HTERT RPE-1 (cell line): ENCODE measurements around the gene NECAB2.

Experiments used
- in situ Hi-C: fragments of 300-500 bp; cut with MboI; formaldehyde crosslinking; loops from 4 replicates; pipeline ENCODE4 v1.14.3; 2020; ENCODE audit warnings: low sequenced_read_pairs

NECAB2 gene

DNA sequence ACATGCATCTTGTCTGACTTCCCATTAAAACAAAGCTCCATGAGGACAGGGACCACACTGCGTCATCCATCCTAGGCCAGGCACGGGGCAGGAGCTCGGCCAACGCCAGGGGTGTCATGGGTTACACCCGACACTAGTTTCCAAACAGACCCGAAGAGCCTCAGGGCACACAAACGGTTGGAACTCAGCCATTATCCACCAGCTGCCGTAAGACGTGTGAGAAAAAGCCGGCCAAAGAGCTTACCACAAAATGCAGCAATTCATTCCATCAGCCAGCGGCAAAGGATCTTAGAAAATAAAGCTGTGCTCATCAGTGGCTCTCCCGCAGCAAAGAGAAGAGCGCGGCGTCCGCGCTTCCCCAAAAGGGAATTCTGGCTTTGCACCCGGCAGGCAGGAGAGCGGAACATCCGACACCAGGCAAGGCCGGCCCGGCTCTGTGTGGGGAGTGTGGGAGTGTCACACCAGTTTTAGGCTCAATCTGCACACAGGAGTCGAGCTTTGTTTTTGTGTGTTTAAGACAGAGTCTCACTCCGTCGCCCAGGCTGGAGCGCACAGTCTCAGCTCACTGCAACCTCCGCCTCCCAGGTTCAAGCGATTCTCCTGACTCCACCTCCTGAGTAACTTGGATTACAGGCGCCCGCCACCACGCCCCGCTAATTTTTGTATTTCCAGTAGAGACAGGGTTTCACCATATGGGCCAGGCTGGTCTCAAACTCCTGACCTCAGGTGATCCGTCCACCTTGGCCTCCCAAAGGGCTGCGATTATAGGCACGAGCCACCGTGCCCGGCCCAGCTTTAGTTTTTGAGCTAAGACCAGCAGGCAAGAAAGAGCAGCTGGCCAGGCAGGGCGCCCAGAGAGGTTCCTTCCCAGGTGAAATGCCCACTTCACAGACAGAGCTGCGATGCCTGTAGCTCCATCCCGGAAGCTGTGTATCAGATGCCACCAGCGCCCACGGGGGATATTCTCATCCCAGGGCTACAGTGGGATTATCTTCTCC lies 73.1 kb downstream of the NECAB2 start:
- in situ Hi-C loops, result no loop called here

DNA sequence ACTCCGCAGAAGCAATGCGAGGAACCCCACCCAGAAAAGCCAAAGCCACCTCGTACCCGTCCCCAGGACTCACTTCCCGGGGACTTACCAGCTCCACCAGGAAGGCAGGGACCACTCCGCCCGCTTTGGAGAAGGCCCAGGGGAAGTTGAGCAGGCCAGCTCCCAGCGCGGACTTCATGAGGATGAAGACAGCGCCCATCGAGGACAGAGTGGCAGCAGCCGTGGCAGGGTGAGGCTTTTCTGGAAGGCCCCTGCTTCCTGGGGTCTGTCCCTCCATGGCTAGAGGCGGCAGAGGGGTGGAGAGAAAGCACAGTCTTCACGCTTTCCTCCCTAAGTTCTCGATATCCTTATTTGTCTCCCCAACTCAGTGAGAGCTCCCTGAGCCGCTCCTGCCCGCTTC lies 73.8 kb downstream of the NECAB2 start:
- in situ Hi-C loops, result no loop called here

DNA sequence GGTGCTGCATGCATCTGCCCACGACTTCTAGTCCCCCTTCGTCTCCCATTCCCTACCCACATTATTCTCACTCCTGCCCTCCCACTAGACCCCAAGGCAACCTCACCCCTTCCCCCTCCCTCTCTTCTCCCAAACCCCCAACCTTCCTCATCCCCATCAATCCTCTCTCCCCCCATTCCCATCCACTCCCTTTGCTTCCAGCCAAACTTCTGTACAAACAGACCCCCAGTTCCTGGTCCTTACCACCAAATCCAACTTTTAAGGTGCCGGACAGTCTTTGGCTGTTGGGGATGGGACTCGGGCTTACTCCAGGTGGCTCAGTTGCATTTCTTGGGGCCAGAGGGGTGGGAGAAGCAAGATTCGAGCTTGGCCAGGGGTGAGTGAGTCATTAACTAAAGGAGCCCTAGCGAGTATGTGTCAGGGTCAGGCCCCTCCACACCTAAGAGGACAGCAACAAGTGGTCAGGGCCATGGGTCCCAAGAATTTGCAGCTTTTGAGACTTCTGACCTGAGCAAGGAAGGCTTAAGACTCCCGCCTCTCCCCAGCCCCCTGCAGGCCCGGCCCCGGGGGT lies 74.3 kb downstream of the NECAB2 start, which contains the start of gene SLC38A8:
Gene SLC38A8 (minus strand): TSS at position 488 of the 571 bp plus-strand sequence. CDS start 638 bp downstream, outside the sequence.
- in situ Hi-C loops, result no loop called here

DNA sequence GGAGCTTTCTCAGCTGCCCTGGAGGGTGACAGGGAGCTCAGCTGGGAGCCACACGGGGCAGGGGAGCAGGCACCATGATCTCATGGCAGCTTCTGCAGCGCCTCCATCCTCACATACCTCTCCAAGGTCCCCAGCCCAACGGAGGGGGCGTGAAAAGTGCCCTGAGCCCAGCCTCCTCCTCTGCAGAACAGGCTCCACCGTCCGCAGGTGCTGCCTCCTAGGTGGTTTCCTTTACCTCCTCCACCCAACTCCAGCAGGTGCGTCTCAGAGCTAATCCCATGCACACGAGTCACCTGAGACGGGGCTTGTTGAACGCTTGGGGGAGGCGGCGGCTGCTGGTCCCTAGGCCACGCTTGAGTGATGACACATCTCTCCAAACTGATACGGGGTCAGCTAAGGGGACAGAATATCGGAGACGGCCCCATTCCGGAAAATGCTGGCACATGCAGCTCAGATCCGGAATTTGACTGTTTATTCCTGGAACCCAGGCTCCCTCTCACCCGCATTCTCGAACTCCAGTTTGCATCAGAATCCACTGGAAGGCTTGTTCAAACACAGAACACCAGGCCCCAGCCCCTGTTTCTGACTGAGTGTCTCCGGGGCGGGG lies 74.9 kb downstream of the NECAB2 start:
- in situ Hi-C loops, result no loop called here

DNA sequence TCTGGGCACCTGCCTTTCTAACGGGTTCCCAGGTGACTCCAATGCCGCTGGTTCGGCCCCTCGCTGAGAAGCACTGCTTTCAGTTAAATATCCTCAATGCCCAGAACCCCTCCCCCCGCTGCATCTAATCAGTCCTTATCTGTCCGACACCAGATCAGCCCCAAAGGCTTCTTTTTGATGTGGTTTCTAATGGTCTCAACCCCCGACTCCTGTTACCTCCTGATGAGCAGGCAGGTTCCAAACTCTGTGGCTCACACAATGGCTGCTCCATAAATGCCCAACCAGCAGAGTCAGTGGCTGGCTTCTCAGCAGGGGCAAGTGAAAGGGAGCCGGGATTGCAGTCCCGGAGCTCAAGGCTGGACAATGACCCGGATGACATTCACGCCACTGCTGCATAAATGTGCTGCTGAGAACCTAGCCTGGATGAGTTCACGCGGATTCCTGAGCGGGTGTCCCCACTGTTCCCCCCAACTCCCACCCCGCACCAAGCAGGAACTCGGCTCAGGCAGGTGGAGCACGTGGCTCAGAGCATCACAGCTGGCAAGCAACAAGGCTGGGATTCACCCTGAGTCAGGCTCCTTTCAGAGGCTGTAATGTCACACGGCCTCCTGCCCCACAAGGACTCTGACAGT lies 75.6 kb downstream of the NECAB2 start:
- in situ Hi-C loops, result no loop called here

DNA sequence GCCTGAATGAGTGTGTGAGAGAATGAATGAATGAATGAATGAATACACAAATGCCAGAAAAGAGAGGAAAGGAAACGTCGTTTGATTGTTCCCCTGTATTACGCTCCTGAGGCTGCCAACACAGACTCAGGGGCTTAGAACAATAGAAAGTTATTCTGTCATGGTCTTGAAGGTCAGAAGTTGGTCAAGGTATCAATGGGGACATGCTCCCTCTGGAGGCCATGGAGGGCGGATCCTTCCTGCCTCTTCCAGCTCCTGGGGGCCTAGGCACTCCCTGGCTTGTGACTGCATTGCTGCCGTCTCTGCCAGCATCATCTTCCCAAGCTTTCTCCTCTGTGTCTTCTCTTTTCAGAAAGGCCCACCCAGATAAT lies 76.1 kb downstream of the NECAB2 start:
- in situ Hi-C loops, result no loop called here

DNA sequence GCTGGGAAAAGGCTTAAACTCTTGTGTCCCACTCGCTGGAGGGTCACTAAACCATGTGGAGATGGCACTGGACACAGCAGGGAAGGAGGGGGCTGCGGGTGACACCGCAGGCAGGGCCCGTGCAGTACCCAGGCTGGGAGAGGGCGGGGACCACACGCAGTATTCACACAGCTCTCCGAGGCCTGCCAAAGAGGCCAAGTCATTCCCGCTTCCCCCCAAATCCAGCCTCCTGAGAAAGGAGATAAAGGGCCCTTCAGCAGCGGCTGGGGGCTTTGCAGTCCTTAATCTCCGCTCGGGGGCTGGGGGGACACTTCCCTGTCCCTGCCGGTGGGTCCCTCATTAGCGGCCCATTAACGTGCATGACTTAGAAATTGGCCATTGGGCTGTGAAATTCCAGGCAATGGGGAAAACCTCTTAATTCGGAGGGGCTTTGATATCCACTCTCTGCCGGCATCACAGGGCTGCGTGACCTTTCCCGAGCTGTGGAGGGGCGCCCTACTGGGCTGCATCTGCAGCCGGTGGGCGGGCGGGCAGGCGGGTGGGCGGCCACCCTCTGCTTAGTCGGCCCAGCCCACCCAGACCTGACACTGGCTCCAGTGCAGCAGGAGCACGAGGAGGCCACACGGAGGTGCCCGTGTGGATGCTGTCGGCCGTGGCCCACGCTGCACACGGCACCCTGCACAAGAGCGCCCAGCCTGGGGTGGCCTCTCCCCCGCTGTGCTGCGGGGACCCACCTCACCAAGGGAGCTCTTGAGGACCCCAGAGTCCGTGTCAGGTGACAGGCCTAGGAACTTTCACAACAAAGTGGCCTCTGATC lies 77.2 kb downstream of the NECAB2 start:
- in situ Hi-C loops, result no loop called here

DNA sequence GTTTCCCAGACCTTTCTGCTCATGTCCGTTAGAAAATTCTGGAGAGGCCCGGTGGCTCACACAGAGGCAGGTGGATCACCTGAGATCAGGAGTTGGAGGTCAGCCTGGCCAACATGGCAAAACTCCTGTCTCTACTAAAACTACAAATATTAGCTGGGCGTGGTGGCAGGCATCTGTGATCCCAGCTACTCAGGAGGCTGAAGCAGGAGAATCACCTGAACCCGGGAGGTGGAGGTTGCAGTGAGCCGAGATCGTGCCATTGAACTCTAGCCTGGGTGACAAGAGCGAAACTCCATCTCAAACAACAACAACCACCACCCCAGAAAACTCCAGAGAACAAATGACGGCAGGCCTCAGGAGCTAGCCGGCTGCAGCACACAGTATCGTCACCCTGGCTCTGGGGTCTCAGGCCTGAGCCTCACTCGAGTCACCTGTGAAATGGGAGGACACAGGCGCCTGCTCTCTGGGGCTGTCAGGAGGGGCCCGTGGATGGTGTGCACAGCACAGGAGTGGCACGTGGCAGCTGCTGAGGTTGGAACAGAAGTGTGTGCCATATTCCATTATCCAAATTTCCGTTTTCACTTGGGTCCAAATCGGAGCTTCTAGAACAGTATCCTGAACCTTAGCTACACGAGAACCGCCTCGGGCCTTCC lies 77.9 kb downstream of the NECAB2 start:
- in situ Hi-C loops, result no loop called here

DNA sequence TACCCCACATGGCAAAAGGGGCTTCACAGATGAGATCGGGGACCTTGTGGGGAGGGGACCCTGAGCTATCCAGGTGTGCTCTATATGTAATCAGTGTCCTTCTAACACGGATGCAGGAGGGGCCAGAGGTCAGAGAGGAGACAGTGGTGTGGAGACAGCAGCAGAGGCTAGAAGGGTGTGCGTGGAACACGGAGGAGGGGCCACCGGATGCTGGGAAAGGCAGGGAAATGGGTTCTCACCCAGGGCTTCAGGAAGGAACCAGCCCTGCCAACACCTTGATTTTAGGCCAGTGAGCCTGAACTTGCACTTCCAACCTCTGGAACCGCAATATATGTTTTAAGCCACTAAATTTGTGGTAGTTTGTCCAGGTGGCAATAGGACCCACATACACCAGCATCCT lies 79.2 kb downstream of the NECAB2 start:
- in situ Hi-C loops, result no loop called here

DNA sequence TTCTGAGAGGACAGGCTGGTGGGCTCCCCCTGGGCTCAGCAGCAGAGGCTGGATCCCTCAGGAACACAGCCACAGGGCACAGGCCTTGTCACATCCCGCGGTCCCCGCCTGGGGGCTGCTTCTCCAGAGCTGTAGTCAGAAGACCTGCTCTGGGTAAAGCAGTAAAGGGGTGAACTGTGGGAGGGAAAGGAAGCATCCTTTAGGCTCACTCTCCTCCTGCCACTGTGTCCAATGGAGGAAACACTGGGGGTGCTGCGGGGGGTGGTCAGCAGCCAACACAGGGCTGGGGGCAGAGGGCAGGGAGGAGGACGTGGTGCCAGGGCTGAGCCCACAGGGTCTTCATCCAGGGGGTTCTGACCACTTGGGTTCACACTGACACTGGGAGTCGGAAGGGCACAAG lies 79.6 kb downstream of the NECAB2 start:
- in situ Hi-C loops, result no loop called here

DNA sequence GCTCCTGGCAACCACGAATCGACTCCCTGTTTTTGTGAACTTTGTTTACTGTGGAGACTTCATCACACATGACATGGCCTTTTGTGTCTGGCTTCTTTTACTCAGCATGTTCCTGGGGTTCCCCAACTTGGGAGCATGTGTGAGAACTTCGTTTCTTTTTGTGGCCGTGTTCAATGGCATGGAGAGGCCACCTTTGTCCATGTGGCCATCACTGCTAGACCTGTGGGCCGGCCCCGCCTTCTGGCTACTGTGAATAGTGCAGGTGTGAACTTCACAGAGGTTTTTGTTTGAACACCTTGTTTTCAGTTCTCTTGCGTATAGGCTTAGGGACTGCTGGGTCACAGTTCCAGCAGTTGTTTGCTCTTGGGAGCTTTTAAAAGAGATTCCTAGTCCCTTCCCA lies 80.2 kb downstream of the NECAB2 start:
- in situ Hi-C loops, result no loop called here

DNA sequence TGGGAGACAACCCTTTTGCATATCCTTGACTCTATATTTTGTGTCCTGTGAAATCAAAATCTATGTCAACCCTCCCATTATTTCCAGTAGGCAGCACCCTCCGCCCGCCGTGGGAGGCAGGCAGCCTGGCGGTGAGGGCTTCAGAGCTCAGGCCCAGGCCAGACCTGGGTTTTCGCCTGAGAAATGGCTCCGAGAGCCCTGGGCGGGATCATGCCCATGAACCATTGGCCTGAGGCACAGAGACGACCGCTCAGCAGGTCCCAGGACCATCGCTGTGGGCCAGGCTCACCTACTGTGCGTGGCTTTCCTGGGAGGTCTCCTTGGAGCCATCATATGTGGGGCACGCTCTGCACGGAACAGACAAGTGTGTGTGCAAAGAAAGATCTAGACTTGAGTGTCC lies 80.8 kb downstream of the NECAB2 start:
- in situ Hi-C loops, result no loop called here

DNA sequence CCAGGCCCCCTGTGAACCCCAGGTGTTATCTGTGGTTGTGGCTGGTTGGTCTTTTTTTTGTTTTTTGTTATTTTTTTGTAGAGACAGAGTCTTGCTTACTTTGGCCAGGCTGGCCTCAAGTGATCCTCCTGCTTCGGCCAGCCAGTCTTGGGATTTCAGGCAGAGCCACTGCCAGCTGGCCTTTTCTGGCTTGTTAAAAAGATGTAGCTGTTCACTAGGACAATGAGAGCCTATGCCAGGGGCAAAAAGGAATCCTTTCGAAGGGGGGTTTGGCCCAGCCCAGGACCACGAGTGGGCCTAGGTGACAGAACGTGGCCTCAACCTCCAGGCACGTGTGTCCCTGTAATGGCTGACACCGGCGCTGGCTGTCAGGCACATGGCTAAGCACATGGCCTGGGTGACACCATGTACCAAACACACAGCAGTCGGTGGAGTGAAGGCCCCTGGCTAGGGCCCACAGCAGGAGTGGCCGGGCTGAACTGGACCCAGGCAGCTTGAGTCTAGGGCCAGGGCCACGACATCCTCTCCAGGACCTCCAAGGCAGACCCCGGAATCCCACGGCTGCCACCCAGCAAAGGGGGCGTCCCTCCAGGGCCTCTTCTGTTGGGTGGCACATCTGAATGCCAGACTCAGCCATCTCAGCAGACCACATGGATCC lies 81.5 kb downstream of the NECAB2 start:
- in situ Hi-C loops, result loop anchor here (25.0 kb wide), 1 partner anchor 87 kb away; the partner anchor contains the start of genes NECAB2 and OSGIN1

DNA sequence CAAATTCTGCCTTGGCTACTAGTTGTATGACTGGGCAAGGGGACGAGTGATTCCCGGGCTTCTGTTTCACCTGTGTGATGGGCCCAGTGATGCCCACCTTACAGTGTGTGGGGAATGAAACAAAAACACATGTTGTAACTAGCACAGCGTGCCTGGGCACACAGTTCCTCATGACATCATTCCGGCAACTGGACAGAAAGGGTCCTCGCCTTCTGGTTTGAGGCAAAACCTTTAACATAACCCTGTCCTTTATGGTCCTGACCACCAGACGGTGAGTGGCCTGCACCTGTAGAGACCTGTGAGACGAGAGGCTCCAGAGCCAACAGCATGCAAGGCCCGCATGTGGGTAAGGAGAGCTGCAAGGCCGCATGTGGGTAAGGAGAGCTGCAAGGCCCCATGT lies 82.3 kb downstream of the NECAB2 start:
- in situ Hi-C loops, result loop anchor here (25.0 kb wide), 1 partner anchor 88 kb away; the partner anchor contains the start of genes NECAB2 and OSGIN1

DNA sequence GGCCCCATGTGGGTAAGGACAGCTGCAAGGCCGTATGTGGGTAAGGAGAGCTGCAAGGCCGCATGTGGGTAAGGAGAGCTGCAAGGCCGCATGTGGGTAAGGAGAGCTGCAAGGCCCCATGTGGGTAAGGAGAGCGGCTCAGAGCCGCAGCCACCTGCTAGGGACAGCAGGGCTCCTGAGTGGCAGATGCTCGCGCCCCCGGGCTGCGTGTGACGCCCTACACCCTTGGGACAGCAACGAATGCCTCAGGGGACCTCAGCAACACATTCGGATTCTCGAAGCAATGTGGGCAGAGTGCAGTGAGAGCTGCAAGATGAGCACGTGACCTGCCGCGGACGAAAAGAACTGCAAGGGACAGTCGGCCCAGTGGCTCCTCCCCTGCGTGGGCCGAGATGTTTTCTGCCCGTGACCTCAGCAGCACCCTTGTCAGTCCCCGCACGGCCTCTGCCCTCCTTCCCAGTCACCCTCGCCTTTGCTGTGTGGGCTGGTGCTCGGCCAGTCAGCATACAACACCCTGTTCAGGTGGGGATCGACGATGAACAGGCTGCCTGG lies 84.1 kb downstream of the NECAB2 start:
- in situ Hi-C loops, result loop anchor here (25.0 kb wide), 1 partner anchor 90 kb away; the partner anchor contains the start of genes NECAB2 and OSGIN1
